Smooth muscle cell (in vitro differentiated cells): ENCODE results near the gene CEND1. TPM values are rescaled to one million over a fixed set of nuclear protein-coding genes. Genes with fewer than 3 reads are reported as not detected.

Source experiments
- DNase-seq: peaks from one replicate; lab custom pipeline; 2025; ENCODE audit not compliant: unreplicated experiment; lab: John Stamatoyannopoulos, UW
- H2AFZ ChIP-seq: fragments of 200-600 bp; sonication (generic); 2 replicates; pipeline ENCODE4 v1.6.0; 2016; ENCODE audit warnings: antibody characterized with exemption, low read depth, mild to moderate bottlenecking
- H3F3A ChIP-seq: fragments of 200-600 bp; sonication (generic); 2 replicates; pipeline ENCODE4 v1.6.0; 2017; ENCODE audit warnings: antibody characterized with exemption, low read depth
- H3K27ac ChIP-seq: fragments of 200-600 bp; sonication (generic); 2 replicates; pipeline ENCODE4 v1.5.1; 2016; ENCODE audit warnings: low read depth, mild to moderate bottlenecking
- H3K27me3 ChIP-seq: fragments of 200-600 bp; sonication (generic); 2 replicates; pipeline ENCODE4 v1.6.1; 2016; ENCODE audit warnings: low read depth, mild to moderate bottlenecking
- H3K36me3 ChIP-seq: fragments of 200-600 bp; sonication (generic); 2 replicates; pipeline ENCODE4 v1.5.1; 2016; ENCODE audit warnings: low read depth
- H3K4me1 ChIP-seq: fragments of 200-600 bp; sonication (generic); 2 replicates; pipeline ENCODE4 v1.5.1; 2016; ENCODE audit warnings: low read depth
- H3K4me2 ChIP-seq: fragments of 200-600 bp; sonication (generic); 2 replicates; pipeline ENCODE4 v1.6.0; 2016; ENCODE audit warnings: mild to moderate bottlenecking
- H3K4me3 ChIP-seq: fragments of 200-600 bp; sonication (generic); 2 replicates; pipeline ENCODE4 v1.5.1; 2016; ENCODE audit warnings: mild to moderate bottlenecking
- H3K79me2 ChIP-seq: fragments of 200-600 bp; sonication (generic); 2 replicates; pipeline ENCODE4 v1.6.0; 2016; ENCODE audit warnings: low read depth, mild to moderate bottlenecking
- H3K9ac ChIP-seq: fragments of 200-600 bp; sonication (generic); 2 replicates; pipeline ENCODE4 v1.6.0; 2016; ENCODE audit warnings: low read depth
- H3K9me3 ChIP-seq: fragments of 200-600 bp; sonication (generic); replicated peaks from 2 replicates; pipeline ENCODE4 v1.5.1; 2016; ENCODE audit warnings: low read depth
- H4K20me1 ChIP-seq: fragments of 200-600 bp; sonication (generic); 2 replicates; pipeline ENCODE4 v1.6.0; 2016; ENCODE audit warnings: low read depth
- CTCF ChIP-seq: fragments of 200-600 bp; sonication (generic); IDR thresholded peaks from 2 replicates; pipeline ENCODE4 v1.5.1; 2017; ENCODE audit warnings: borderline replicate concordance, mild to moderate bottlenecking, antibody characterized with exemption; ENCODE audit not compliant: insufficient read depth, poor library complexity, severe bottlenecking
- WGBS: methylation state at CpG from one replicate; pipeline ENCODE4 v1.1.7; 2016; ENCODE audit warnings: low lambda C conversion rate; 5-methylcytosine and 5-hydroxymethylcytosine counted together
- polyA plus RNA-seq: library from polyadenylated mRNA; unstranded; fragments of >200 nt; fragmentation: Nextera tagmentation; extraction: Ambion mirVana; gene quantifications from 2 replicates; pipeline ENCODE4 v1.2.1, GENCODE V29; 2016
- total RNA-seq: library from RNA; depleted of rRNA; stranded (reverse); fragments of >200 nt; gene quantifications from 2 replicates; pipeline ENCODE4 v1.2.3, GENCODE V29; 2014

The CEND1 gene
- total and polyA plus RNA-seq, 2 experiments from 2014 or later: 0.13 TPM; not detected in 1

GRCh38 chr11:826836-827145 lies 36.9 kb upstream of the CEND1 start:
- H3K4me1 ChIP-seq: peaks cover 34% of the 10 kb centered on the region
- H3K4me3 ChIP-seq: peak overlapping the region; percentile 48
- H3F3A ChIP-seq: peaks cover 6% of the 10 kb centered on the region
- 6% methylated on average over 12 of the region's 22 CpGs for WGBS
- no peak overlapping the region for H3K27ac ChIP-seq
- DNase-seq: no peak
- TF ChIP-seq CTCF: no peak
- H3K79me2 ChIP-seq: no peaks in the 10 kb centered on the region
- H3K4me2 ChIP-seq: peak overlapping the region; percentile 83
- H3K9ac ChIP-seq: no peak overlapping the region
- no peaks in the 10 kb centered on the region for H3K9me3 ChIP-seq
- H2AFZ ChIP-seq: no peak overlapping the region
- peaks cover 46% of the 10 kb centered on the region for H4K20me1 ChIP-seq
- no peaks in the 10 kb centered on the region for H3K36me3 ChIP-seq
- peaks cover 65% of the 10 kb centered on the region for H3K27me3 ChIP-seq

- H3K4me2 ChIP-seq: no peak overlapping the region
- no peak overlapping the region for H3K4me3 ChIP-seq
- peaks cover 6% of the 10 kb centered on the region for H3F3A ChIP-seq
- DNase-seq: no peak
- H3K79me2 ChIP-seq: no peaks in the 10 kb centered on the region
- H3K9ac ChIP-seq: no peak overlapping the region
- H3K9me3 ChIP-seq: no peaks in the 10 kb centered on the region
- H3K27me3 ChIP-seq: peaks cover 62% of the 10 kb centered on the region
- peaks cover 29% of the 10 kb centered on the region for H3K4me1 ChIP-seq
- WGBS: 87% methylated on average over 5 of the region's 9 CpGs
- H4K20me1 ChIP-seq: peaks cover 48% of the 10 kb centered on the region
- H3K36me3 ChIP-seq: no peaks in the 10 kb centered on the region
- no peak overlapping the region for H2AFZ ChIP-seq
- H3K27ac ChIP-seq: no peak overlapping the region
- no peak for TF ChIP-seq CTCF
These were observed 36.3 kb upstream of the CEND1 start for GRCh38 chr11:826227-826621.

GRCh38 chr11:825366-826226 lies 35.7 kb upstream of the CEND1 start:
- H3K4me1 ChIP-seq: peaks cover 24% of the 10 kb centered on the region
- H3K27ac ChIP-seq: no peak overlapping the region
- no peaks in the 10 kb centered on the region for H3K9me3 ChIP-seq
- H3K79me2 ChIP-seq: peaks cover 4% of the 10 kb centered on the region
- H2AFZ ChIP-seq: no peak overlapping the region
- no peaks in the 10 kb centered on the region for H3K36me3 ChIP-seq
- peaks cover 56% of the 10 kb centered on the region for H3K27me3 ChIP-seq
- H3K4me2 ChIP-seq: no peak overlapping the region
- H3F3A ChIP-seq: peaks cover 6% of the 10 kb centered on the region
- no peak overlapping the region for H3K4me3 ChIP-seq
- no peak for DNase-seq
- peaks cover 52% of the 10 kb centered on the region for H4K20me1 ChIP-seq
- TF ChIP-seq CTCF: no peak
- 92% methylated on average over 12 of the region's 12 CpGs for whole genome bisulfite sequencing
- H3K9ac ChIP-seq: no peak overlapping the region

- H3K4me2 ChIP-seq: no peak overlapping the region
- peaks cover 51% of the 10 kb centered on the region for H3K27me3 ChIP-seq
- H3K36me3 ChIP-seq: no peaks in the 10 kb centered on the region
- H2AFZ ChIP-seq: no peak overlapping the region
- H4K20me1 ChIP-seq: peaks cover 54% of the 10 kb centered on the region
- H3K4me1 ChIP-seq: peaks cover 25% of the 10 kb centered on the region
- no peak for TF ChIP-seq CTCF
- H3K9ac ChIP-seq: no peak overlapping the region
- H3K9me3 ChIP-seq: no peaks in the 10 kb centered on the region
- 95% methylated on average over 11 of the region's 11 CpGs for WGBS
- H3K4me3 ChIP-seq: no peak overlapping the region
- DNase-seq: no peak
- peaks cover 11% of the 10 kb centered on the region for H3K79me2 ChIP-seq
- H3K27ac ChIP-seq: no peak overlapping the region
- H3F3A ChIP-seq: peaks cover 6% of the 10 kb centered on the region
These were observed 35.1 kb upstream of the CEND1 start for GRCh38 chr11:824942-825341.
